Adrenal gland (tissue), 12 donors: Measurements from ENCODE around the gene CDX2. TPM values are rescaled to one million over a fixed set of nuclear protein-coding genes. Genes with fewer than 3 reads are reported as not detected.
"Not testable (repeated sequence)": the region's sequence is repeated elsewhere in the genome, so short reads cannot be mapped to it uniquely, and the experiment has no call there.

Experiments used
- DNase-seq, 7 donors: peaks; one replicate each; pipeline ENCODE4 v3.0.0-alpha.2; 2019 to 2020
- H3K27ac ChIP-seq, 5 donors: fragments of 200-600 bp; sonication (generic) in 4 of 5; 1 replicate in 3 of 5; 2 replicates in 2 of 5; pipeline versions ENCODE4 v1.5.1 to v1.8.0; 2016 to 2020; ENCODE audit warnings: mild to moderate bottlenecking in 1 of 5
- H3K27me3 ChIP-seq: fragments of 200-600 bp; 2 replicates; pipeline ENCODE4 v1.8.0; 2021
- H3K36me3 ChIP-seq, 2 donors: fragments of 200-600 bp; replicated peaks in 1 of 2; 1 replicate in 1 of 2; 2 replicates in 1 of 2; pipeline versions ENCODE4 v1.5.1 to v1.8.0; 2018 to 2022
- H3K4me1 ChIP-seq, 2 donors: fragments of 200-600 bp; replicated peaks in 1 of 2; 1 replicate in 1 of 2; 2 replicates in 1 of 2; pipeline versions ENCODE4 v1.5.1 to v1.8.0; 2018 to 2021
- H3K4me3 ChIP-seq, 4 donors: fragments of 200-600 bp; sonication (generic) in 3 of 4; one replicate each; pipeline ENCODE4 v1.5.1; 2016 to 2018
- H3K9me3 ChIP-seq, 3 donors: fragments of 200-600 bp; sonication (generic) in 1 of 3; replicated peaks in 1 of 3; 1 replicate in 2 of 3; 2 replicates in 1 of 3; pipeline versions ENCODE4 v1.5.1 to v1.8.0; 2016 to 2021
- CTCF ChIP-seq, 6 experiments: fragments of 450-650 bp in 4 of 6; fragments of 200-600 bp in 2 of 6; sonication (generic) in 1 of 6; IDR thresholded peaks; 1 replicate in 5 of 6; 2 replicates in 1 of 6; pipeline versions ENCODE4 v1.5.1 to v1.8.0; 2016 to 2021; ENCODE audit warnings: antibody characterized with exemption in 6 of 6, mild to moderate bottlenecking in 2 of 6, moderate library complexity in 1 of 6
- POLR2A ChIP-seq, 2 donors: fragments of 450-650 bp; IDR thresholded peaks; one replicate each; pipeline ENCODE4 v1.6.1; 2017; ENCODE audit warnings: antibody characterized with exemption in 2 of 2, mild to moderate bottlenecking in 2 of 2, moderate library complexity in 1 of 2
- WGBS, 4 donors: extraction: QIAGEN DNeasy Blood & Tissue Kit in 2 of 4; methylation state at CpG; one replicate each; pipeline versions ENCODE4 v1.1.5 to v1.1.7; 2013 to 2017; 5-methylcytosine and 5-hydroxymethylcytosine counted together
- intact Hi-C, 2 donors: fragments of 100-400 bp; cut with DNase I; formaldehyde crosslinking; loops; one replicate each; pipeline versions ENCODE4 v1.14.1 to v1.15.0; 2022 to 2023
- polyA plus RNA-seq, 3 donors: library from polyadenylated mRNA; stranded (reverse); fragments of 200-250 nt in 2 of 3; fragments of 350-450 nt in 1 of 3; fragmentation: Illumina TruSeq in 1 of 3; extraction: RNeasy Lipid Tissue Mini Kit (QIAGEN cat#74804) in 1 of 3; gene quantifications; one replicate each; pipeline ENCODE4 v1.2.3, GENCODE V29; 2013 to 2014
- total RNA-seq, 9 donors: library from RNA; depleted of rRNA in 4 of 9; stranded (reverse); fragments of >200 nt in 4 of 9; fragments of 120-200 nt in 1 of 9; fragmentation: NEBNext Ultra II Directional in 1 of 9; extraction: Animal tissue kit (Norgen Biotek cat#: 25700) in 1 of 9; gene quantifications; one replicate each; pipeline versions ENCODE4 v1.1.0 to v1.2.4, GENCODE V29; 2013 to 2023
- donor health status: healthy with polysubstance abuse.
- donor health status: Bipolar disorder and iron deficiency.
- donor health status: DM: yes; HTN: yes; CAD: no.
- donor health status: DM: no; HTN: no; CAD: no.
- donor health status: DM: no; HTN: no; CAD: no.
- donor health status: DM: yes; HTN: yes; CAD: no.

Gene CDX2
- total and polyA plus RNA-seq, 12 donors: 0.08 to 0.14 TPM; not detected in 10

GRCh38 chr13:28012383-28012782, 43.3 kb upstream of the CDX2 start:
- no peak for DNase-seq
- no peaks in the 10 kb centered on the region for H3K27me3 ChIP-seq
- intact Hi-C loops: no loop called here
- H3K4me1 ChIP-seq: no peaks in the 10 kb centered on the region
- TF ChIP-seq POLR2A (IDR thresholded peaks at IDR 0.05): no peak
- no peak for TF ChIP-seq CTCF (IDR thresholded peaks at IDR 0.05)
- H3K27ac ChIP-seq: no peak overlapping the region
- no peaks in the 10 kb centered on the region for H3K9me3 ChIP-seq
- H3K36me3 ChIP-seq: no peaks in the 10 kb centered on the region
- no peak overlapping the region for H3K4me3 ChIP-seq
- WGBS, 4 donors: 73 to 83% (median 76%) methylated on average over 4 of the region's 4 CpGs

GRCh38 chr13:28010046-28010445, 40.9 kb upstream of the CDX2 start:
- WGBS, 4 donors: 66 to 73% (median 69%) methylated on average over 5 of the region's 5 CpGs
- intact Hi-C loops: no loop called here
- no peak for DNase-seq

GRCh38 chr13:28005016-28005415, 35.9 kb upstream of the CDX2 start:
- DNase-seq, H3K4me1 ChIP-seq, H3K4me3 ChIP-seq, H3K27ac ChIP-seq, intact Hi-C loops, H3K36me3 ChIP-seq, H3K27me3 ChIP-seq, H3K9me3 ChIP-seq: not testable (repeated sequence)
- 89 to 97% (median 94%) methylated on average over 13 of the region's 13 CpGs for WGBS, 4 donors

More at GRCh38 chr13:28010046-28010445, 40.9 kb upstream of the CDX2 start:
- no peak overlapping the region for H3K4me3 ChIP-seq
- TF ChIP-seq POLR2A (IDR thresholded peaks at IDR 0.05) (no peak), CTCF (IDR thresholded peaks at IDR 0.05) (no peak)
- H3K27me3 ChIP-seq: no peaks in the 10 kb centered on the region
- H3K27ac ChIP-seq: no peak overlapping the region
- H3K36me3 ChIP-seq: no peaks in the 10 kb centered on the region
- H3K4me1 ChIP-seq: no peaks in the 10 kb centered on the region
- H3K9me3 ChIP-seq: no peaks in the 10 kb centered on the region

- Histone ChIP-seq H3K27me3 (no peaks in the 10 kb centered on the region), H3K36me3 (no peaks in the 10 kb centered on the region), H3K4me1 (no peaks in the 10 kb centered on the region), H3K27ac (no peak overlapping the region), H3K9me3 (no peaks in the 10 kb centered on the region), H3K4me3 (no peak overlapping the region)
- 72 to 87% (median 83%) methylated on average over 6 of the region's 6 CpGs for WGBS, 4 donors
- intact Hi-C loops: no loop called here
- no peak for DNase-seq
- TF ChIP-seq CTCF (IDR thresholded peaks at IDR 0.05) (no peak), POLR2A (IDR thresholded peaks at IDR 0.05) (no peak)
Observed at GRCh38 chr13:28002886-28003698, 34.0 kb upstream of the CDX2 start.
